T-helper 2 cell (primary cell): Measurements from ENCODE around the gene SERPINA6.
"Not testable (repeated sequence)": the region's sequence is repeated elsewhere in the genome, so short reads cannot be mapped to it uniquely, and the experiment has no call there.

Experiments
- DNase-seq, 5 experiments: peaks; one replicate each; pipeline versions ENCODE4 v3.0.0 to v3.0.0-alpha.2; 2012 to 2022

SERPINA6 gene

DNA sequence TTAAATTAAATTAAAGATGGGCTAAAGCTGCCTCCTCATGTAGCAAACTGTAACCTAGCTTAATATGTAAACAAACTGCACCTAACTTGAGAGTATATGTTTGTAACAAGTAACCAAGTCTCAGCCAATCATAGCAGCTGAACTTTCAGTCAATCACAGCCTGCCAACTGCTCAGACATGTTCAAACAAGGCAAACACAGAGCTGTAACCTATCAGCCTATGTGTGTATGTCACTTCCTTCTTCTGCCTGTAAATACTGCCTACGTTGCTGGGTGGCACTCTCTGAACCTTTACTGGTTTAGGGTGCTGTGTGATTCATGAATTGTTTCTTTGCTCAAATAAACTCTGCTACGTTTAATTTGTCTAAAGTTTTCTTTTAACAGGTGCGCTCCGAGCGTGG lies 2.9 kb downstream of the SERPINA6 start:
- DNase-seq: peak in 1 of 5 experiments; percentile 15

DNA sequence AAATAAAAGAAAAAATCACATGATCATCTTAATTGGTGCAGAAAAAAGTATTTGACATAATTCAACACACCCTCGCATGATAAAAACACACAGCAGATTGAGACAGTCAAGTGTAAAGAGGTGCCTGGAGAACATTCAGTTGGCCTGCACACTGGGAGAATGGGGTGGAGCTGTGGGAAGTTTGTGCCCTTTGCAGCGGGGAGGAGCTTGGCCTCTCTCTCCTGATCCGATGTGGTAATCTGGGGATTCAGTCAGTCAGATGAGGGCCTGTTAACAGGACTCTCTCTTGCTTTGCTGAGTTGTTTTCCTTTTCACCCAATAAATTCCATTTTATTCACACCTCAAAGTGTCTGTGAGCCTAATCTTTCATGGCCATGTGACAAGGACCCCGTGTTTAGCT lies 5.9 kb downstream of the SERPINA6 start:
- no peak for DNase-seq

DNA sequence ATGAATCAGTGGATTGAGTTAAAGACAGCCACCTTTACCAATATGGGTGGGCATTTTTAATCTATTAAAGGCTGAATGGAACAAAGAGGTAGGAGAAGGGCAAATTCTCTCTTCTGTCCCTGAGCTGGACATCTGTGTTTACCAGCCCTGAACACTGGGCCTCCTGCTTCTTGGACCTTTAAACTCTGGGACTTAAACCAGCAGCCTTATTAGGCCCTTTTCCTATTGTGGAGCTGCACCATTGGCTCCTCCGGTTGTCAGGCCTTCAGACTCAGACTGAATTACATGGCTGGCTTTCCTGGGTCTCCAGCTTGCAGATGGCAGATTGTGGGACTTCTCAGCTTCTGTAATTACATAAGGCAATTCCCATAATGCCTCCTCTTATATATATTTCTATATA lies 6.4 kb downstream of the SERPINA6 start:
- DNase-seq: no peak

DNA sequence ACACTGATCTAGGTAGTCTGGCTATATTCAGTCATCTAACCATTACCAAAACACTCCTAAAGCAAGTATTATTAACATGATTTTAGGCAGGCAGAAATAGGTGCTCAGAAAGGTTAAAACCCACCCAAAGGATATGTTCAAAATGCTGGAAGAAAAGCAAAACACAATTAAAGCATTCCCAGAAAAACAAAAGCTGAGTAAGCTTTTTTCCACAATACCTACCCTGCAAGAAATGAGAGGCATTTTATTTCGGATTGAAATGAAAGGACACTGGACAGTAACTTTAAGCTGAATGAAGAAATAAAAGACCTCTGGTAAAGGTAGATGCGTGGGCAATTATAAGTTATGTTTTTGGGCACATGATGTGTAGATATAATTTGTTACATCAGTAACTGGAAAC lies 8.2 kb downstream of the SERPINA6 start:
- DNase-seq: no peak

DNA sequence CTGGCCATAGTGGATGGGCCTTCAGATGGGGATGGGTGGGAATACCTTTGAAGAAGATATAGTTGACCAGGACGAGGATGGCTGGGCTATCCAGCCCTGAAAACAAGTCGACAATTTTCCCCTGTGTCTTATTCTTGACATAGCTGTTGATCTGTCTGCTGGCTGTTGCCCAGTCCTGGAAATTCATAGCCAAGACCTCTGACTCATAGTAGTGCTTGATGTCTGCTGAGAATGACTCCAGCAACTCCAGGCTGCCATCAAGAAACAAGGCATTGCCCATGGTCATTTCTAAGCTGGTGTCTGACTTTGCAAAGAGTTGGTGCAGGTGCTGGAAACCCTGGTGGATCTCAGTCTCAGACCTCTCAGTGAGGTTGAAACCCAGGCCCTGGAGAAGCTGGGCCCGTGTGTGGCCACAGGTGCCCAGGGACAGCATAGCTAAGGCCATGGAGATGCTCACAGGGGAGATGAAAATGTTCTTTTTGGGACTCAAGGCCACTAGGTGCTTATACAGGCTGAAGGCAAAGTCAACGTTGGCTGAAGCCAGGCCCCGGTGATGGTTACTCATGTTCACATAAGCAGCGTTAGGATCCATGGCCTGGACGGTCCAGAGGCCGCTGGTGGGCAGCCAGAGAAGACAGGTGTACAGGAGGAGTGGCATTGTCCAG lies 9.0 kb downstream of the SERPINA6 start:
- DNase-seq: no peak

DNA sequence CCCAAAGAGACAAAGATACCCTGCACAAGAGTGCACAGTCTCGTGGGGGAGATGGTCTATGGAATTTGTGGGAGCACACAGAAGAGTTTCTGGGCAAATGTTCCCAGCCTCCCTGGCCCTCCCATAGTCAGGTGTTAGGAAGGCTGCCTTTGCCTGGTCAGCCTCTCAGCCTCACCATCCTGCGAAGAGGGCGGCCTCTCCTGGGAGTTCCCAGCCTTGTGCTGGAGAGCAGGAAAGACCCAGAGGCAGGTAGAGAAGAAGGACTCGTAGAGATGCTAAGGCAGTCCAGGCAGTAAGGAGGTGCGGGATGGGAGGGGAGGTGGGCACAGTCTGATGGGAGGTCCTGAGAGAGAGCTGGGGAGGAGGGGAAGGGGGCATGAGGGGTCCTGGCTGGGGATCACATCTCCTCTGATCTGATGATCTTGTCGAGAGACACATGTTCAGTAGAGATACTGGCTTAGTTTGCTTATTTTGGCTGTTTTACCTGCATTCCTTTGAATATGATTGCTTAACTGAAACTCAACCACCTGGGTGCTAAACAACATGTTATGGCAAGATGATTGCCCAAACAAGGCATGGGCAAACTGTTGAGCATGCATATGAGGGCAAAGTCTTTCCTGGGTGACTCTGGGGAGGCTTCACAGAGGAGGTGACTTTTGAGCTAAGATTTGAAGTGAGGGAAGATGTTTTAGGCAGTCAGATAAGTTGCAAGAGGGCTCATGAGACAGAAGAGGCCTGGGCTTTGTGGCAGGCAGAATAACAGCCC lies 10.5 kb downstream of the SERPINA6 start:
- no peak for DNase-seq

DNA sequence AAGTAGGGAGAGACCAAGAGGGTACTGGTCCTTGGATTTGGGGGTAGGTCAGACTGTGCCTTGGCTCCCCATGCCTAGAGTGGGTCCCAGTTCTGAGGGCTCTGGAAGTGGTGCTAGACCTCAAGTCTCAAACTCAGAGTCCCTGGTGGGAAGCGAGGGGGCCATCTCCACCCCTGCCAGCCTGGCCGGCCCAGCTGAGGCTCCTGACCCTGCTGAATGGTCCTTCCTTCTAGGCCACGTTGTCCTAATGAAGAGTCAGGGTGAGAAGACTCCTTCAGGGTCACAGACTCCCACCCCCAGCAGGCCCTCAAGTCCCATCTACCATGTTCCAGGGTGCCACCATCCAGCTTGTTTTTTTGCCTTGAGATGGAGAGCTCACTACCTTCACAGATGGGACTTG lies 12.9 kb downstream of the SERPINA6 start:
- DNase-seq: no peak

DNA sequence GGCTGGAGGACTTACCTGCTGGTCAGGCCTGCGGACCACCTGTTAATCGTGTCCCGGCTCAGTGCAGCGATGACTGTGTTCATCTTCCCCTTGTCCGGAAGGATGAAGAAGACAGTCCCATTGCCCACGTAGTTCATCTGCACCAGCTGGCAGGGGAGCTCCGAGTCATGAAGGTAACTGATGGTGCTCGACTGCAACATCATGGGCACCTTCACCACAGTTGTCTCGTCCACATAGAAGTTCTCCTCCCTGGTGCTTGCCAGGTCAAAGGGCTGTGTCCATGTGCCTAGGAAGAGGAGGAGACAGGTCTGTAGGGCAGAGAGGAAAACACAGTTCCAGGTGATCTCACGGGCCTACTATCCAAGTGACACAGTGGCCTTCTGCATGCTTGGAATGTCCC lies 13.4 kb downstream of the SERPINA6 start:
- no peak for DNase-seq

DNA sequence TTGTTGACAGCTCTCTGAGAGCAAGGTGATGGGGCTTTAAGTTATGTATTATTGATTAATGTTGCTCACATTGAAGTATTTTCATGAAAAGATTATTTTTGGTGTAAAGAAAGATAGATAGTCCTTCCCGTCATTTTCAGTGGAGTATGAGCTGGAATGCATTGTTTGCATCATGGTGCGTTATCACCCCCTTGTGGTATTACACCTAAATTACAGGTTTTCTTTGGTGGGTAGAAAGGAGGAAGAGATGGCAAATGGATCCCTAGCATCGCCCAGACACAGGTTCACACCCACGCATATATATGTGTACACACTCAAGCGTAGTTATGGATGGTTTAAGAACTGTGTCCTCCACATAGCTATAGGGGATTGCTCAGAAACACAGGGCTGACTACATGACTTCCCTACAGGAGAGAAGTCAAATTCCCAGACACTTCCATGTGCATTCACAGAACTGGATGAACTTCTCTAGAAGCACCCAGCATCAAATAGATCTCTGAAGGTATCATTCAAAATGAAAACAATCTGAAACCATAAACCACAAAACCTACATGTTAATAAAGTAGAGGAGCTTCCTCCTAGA lies 15.6 kb downstream of the SERPINA6 start:
- peak in 1 of 5 experiments; percentile 8 for DNase-seq

DNA sequence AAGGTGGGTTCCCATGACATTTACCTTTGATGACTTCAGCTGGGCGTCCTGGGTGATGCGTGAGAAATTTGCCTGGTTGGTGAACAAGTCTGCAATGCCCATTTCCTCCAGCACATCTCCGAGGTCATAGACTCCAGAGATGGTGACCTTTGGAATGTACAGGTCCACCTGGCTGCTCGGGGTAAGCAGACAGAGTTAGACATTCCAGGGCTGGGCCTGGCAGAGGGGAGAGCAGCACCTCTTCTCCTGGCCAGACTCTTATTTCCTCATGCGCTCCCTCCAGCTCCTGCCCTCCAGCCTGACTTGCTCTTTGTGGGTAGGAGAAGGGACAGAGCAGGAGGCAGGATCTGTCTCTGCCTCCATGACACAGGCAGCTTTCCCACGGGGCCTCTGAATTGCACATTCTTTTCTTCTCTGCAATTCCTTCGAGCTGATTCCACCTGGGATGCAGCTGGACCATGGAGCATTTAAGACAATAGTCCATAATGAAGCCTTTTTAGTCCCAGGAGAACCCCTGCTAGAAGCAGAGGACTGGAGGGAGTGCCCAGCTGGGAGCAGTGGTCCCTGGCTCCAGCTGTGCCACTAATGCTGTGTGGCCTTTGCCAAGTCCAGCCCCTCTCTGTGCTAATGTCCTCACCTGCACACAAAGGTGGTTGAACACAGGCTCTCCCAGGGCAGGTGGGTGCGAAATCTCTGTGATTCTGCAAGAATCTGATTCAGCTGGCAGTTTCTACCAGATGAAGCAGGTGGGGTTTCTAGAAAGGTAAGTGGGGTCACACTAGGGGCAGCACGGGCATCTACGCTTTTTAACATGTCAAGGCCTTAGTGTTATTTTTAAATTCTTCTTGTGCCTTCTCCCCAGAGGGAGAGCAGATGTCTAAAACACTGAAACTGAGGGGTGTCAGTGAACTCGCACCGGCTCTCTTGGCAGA lies 16.8 kb downstream of the SERPINA6 start:
- DNase-seq: no peak

DNA sequence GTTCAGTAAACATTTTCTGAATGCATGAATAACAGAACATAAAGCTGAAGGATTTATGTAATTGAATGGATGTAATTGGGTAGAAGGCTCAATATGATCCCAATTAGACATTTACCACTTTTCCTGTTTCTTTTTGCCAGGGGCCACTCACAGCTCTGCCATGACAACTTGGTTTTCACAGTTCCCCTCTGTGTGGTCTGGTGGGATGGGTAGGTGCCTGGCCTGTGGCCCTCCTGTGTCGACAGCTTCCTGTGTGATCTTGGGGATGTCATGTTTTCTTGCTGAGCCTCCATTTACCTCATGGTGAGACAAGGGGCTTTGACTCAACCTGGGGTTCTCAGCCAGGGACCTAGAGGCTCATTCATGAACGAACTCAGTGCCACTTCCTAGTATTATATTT lies 17.5 kb downstream of the SERPINA6 start:
- DNase-seq: no peak

DNA sequence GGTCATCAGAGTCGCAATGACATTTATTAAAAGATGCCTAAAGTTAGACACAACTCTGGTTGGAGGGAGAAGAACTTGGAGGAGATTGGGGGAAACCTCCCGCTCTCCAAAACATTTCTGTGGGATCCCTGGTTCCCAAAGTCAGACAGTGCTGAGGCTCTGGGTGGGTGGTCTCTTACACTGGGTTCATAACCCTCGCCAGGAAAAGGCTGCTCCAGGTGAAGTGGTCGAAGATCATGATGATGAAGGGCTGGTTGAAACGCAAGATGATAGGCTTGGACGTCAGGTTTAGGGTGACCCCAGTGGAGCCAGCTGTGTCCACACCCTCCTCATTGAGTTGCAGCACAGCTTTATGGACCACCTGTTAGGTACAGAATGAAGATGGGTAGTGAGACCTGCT lies 18.9 kb downstream of the SERPINA6 start:
- no peak for DNase-seq

DNA sequence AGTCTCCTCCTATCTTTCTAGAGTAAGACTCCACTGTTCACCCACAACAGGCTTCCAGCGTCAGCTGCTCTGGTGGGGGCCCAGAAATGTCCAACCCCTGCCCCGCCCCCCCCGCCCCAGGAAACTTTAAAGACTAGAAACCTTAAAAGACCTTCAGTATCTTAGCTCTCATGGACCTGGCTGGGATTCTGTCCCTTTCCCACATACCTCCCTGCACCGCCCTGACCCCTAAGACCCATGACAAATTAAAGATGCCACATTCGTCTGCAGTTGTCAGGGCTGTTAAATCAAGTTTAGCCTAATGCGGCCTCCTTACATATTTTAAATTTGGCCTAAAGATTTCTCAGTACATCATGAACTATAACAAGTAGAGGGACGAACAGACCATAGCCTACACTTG lies 20.0 kb downstream of the SERPINA6 start:
- no peak for DNase-seq

DNA sequence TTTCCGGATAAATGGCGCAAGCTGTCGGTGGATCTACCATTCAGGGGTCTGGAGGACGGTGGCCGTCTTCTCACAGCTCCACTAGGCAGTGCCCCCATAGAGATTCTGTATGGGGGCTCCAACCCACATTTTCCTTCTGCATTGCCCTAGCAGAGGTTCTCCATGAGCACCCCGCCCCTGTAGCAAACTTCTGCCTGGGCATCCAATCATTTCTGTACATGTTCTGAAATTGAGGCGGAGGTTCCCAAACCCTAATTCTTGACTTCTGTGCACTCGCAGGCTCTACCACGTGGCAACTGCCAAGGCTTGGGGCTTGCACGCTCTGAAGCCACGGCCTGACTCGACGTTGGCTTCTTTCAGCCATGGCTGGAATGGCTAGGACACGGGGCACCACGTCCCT lies 25.0 kb downstream of the SERPINA6 start:
- no peak for DNase-seq

DNA sequence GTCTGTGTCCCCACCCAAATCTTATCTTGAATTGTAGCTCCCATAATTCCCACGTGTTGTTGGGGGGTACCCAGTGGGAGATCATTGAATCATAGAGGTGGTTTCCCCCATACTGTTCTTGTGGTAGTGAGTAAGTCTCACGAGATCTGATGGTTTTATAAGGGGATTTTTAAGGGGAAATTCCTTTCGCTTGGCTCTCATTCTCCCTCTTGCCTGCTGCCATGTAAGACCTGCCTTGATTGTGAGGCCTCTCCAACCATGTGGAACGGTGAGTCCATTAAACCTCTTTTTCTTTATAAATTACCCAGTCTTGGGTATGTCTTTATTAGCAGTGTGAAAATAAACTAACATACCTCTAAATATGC lies 27.0 kb downstream of the SERPINA6 start:
- not testable (repeated sequence) for DNase-seq

DNA sequence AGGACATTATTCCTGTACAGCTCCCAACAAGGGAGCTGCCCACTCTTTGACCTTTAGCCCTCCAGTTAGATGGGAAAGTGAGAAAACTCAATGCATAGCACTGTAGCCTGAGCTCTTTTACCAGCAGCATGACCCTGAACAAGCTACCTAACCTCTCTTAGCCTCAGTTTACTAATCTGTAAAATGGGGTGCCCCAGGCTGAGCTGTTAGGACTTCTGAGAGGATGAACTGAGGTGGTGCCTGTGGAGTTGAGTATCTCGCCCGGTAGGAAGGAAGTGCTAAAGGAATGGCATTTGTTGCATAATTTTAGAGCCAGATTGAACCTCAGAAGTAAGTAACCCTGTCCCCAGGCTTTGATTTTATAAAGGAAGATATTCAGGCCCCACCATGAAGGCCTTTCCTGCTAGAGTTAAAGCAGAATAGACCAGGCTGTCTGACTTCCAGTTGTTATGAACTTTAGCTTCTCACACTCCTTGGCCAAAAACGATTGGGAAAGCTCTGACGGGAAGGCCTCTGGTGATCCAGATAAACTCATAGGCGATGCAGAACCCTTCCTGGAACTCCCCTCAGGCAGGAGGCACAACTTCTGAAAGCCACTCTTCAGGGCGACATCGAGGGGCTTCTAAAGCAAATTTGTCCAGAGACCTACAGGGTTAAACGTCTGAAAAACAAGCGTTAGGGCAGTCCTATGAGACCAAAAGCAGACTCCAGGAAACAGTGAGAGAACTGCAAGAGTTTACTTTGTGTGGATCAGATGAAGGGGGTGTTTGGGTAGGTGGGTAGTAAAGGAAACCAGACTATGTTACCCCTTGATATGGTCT lies 27.6 kb downstream of the SERPINA6 start:
- DNase-seq: no peak

DNA sequence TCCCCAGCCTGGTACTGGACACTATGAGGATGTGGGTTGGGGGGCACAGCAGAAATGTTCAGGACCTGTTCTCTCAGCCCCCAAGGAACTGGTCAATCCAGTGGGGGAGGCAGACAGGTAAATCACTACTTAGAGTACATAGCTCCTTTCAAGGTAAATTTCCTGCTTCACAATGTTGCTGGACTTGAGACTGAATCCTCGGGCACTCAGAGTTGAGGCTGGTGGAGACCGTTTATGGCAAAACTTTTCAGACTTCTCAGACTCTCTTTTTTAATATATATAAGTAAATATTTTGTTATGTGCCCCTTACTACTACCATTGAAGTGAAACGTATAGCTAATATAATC lies 29.6 kb downstream of the SERPINA6 start:
- no peak for DNase-seq

DNA sequence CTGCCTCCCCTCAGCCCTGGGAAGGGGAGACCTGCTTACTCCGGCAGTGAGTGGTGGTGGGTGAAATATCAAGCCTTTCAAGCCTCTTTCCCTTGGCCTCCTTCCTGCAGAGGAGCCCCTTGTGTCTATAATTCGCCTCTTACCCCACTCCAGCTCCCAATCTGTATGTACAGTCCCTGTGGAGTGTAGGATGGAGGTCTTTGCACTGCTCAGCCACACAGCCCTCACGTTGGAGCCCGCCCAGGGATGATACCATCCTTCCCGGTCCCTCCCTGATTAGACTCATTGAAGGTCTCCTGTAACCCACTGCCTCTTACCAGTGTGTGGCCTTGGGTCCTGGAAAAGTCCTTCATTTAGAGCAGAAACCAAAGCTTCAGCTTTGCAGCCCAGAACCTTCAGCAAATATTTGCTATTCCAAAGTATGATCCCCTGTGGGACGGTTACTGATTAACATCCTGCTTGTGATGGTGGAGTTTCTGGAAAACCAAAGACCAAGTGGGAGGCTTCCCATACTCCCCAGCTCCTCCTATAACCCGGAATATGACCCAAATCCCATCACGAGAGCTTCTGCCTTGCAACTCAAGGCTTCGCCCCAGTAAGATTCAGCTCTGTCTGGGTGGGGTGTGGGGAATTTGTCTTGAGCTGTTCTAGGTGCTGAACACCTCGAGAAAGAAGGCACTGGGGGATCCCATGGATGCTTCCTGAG lies 30.1 kb downstream of the SERPINA6 start, which contains the start of gene SERPINA10:
SERPINA10 (minus strand) TSS at position 397 of the 706 bp plus-strand sequence. CDS start 2,675 bp downstream, outside the sequence.
- no peak for DNase-seq

DNA sequence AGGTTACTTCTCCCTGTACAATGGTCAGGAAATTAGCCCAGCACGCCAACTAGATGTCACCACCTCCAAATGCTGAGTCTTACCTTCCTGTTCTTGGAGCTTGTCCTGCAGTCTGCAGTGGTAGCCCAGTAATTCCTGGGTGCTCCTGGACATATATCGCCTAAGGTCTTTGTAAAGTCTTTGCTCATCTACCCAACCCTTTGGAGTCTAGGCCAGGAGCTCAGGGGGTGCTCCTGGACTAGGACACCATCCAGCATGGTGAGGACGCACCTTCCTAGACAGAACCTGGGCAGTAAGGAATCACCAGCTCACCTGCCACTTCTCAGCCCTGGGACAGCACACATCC lies 30.6 kb downstream of the SERPINA6 start:
- DNase-seq: no peak

DNA sequence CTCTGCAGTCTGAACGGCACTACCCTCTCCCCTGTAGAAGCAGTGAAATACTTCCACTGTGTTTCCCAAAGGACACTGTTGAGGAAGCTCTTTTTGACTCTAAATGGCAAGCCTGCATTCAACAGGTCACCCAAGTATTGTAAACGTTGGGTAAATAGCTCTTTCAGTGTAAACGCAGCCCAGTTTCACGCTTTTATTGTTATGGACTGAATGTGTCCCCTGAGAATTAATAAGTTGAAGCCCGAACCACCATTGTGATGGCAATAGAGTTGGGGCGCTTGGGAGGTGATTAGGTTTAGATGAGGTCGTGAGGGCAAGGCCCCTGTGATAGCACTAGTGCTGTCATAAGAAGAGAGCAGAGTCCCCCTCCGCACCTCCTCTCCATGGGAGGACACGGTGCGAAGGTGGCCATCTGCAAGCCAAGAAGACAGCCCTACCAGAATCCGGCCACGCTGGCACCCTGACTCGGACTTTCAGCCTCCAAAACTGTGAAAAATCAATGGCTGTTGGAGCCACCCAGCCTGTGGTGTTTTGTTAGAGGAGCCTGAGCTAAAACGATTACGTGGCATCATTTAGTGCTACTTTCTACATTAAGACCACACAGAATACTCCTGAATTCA lies 31.1 kb downstream of the SERPINA6 start:
- DNase-seq: no peak
